Left lung (tissue), 14 donors: Measurements from ENCODE around the gene PMF1. TPM values are rescaled to one million over a fixed set of nuclear protein-coding genes. Genes with fewer than 3 reads are reported as not detected.
A peak's percentile ranks its signal among the peaks of the same experiment; 100 is the strongest.

Experiments used
- ATAC-seq: fragments of 200-7000 bp; cut with Tn5 transposase; one replicate; pipeline ENCODE4 v1.9.1; 2020; ENCODE audit warnings: moderate library complexity
- DNase-seq, 4 donors: peaks; one replicate each; pipeline ENCODE4 v3.0.0-alpha.2; 2013 to 2020
- H3K27ac ChIP-seq, 2 donors: fragments of 200-600 bp; sonication (generic) in 1 of 2; one replicate each; pipeline versions ENCODE4 v1.5.0 to v1.8.0; 2020 to 2021
- H3K27me3 ChIP-seq, 2 donors: fragments of 200-600 bp; sonication (generic) in 1 of 2; one replicate each; pipeline versions ENCODE4 v1.5.0 to v1.8.0; 2020 to 2021
- H3K36me3 ChIP-seq, 2 donors: fragments of 200-600 bp; sonication (generic) in 1 of 2; one replicate each; pipeline versions ENCODE4 v1.5.0 to v1.8.0; 2020 to 2021
- H3K4me1 ChIP-seq, 2 donors: fragments of 200-600 bp; one replicate each; pipeline ENCODE4 v1.8.0; 2021
- H3K4me3 ChIP-seq, 2 donors: fragments of 200-600 bp; sonication (generic) in 1 of 2; one replicate each; pipeline versions ENCODE4 v1.5.0 to v1.8.0; 2020 to 2021; ENCODE audit warnings: mild to moderate bottlenecking in 1 of 2
- H3K9me3 ChIP-seq, 2 donors: fragments of 200-600 bp; sonication (generic) in 1 of 2; one replicate each; pipeline versions ENCODE4 v1.5.0 to v1.8.0; 2020 to 2021
- intact Hi-C, 2 donors: fragments of 100-400 bp; cut with DNase I; formaldehyde crosslinking; loops; one replicate each; pipeline versions ENCODE4 v1.11.2 to v1.14.2; 2022
- long read RNA-seq, 12 donors: library from polyadenylated mRNA in 2 of 12; unstranded in 2 of 12; transcript quantifications; one replicate each; pipeline ENCODE4 v2.0.0 and lab custom pipeline, GENCODE V29; 2019 to 2026
- polyA plus RNA-seq, 6 donors: library from polyadenylated mRNA; unstranded; fragments of 120-200 nt; gene quantifications; one replicate each; pipeline ENCODE4 v1.2.1, GENCODE V29; 2013; ENCODE audit not compliant: insufficient read length in 6 of 6
- total RNA-seq, 2 donors: library from RNA; stranded (reverse); fragmentation: NEBNext Ultra II Directional; extraction: Animal tissue kit (Norgen Biotek cat#: 25700); gene quantifications; one replicate each; pipeline ENCODE4 v1.2.1, GENCODE V29; 2021
- TF ChIP-seq, protein P1 (sequence below), 2 donors: fragments of 200-600 bp; sonication (generic) in 1 of 2; IDR thresholded peaks; one replicate each; pipeline versions ENCODE4 v1.5.0 to v1.8.0; 2021; ENCODE audit warnings: antibody characterized with exemption in 2 of 2
- donor health status: DM: no; HTN: yes; CAD: no.
- donor health status: DM: no; HTN: no; CAD: no.

Gene PMF1, protein sequence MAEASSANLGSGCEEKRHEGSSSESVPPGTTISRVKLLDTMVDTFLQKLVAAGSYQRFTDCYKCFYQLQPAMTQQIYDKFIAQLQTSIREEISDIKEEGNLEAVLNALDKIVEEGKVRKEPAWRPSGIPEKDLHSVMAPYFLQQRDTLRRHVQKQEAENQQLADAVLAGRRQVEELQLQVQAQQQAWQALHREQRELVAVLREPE
- 10 to 100 TPM; 40.1 to 49.6 TPM for total RNA-seq
- polyA plus RNA-seq = 10 to 100 TPM; 77.1 to 91.5 (median 79.2) TPM
- long read RNA-seq, donor 1, transcript PMF1-202 (5 exons, 1,068 nt) = major isoform, 48 of 87 reads
- long read RNA-seq, donor 1, partial matches to known transcripts = 25 of 87 reads
- long read RNA-seq, donor 1, other reads (novel, unspliced or antisense) = 11 of 87 reads
- long read RNA-seq, donor 2, transcript PMF1-202 (5 exons, 1,068 nt) = major isoform, 37 of 89 reads
- long read RNA-seq, donor 2, partial matches to known transcripts = 47 of 89 reads
- long read RNA-seq, donor 2, other reads (novel, unspliced or antisense) = 0 of 89 reads
- long read RNA-seq, donor 3, transcript PMF1-202 (5 exons, 1,068 nt) = major isoform, 36 of 43 reads
- long read RNA-seq, donor 3, partial matches to known transcripts = 7 of 43 reads
- long read RNA-seq, donor 3, other reads (novel, unspliced or antisense) = 0 of 43 reads
- long read RNA-seq, donor 4, transcript PMF1-202 (5 exons, 1,068 nt) = major isoform, 47 of 60 reads
- long read RNA-seq, donor 4, partial matches to known transcripts = 6 of 60 reads
- long read RNA-seq, donor 4, other reads (novel, unspliced or antisense) = 5 of 60 reads
- long read RNA-seq, donor 5, transcript PMF1-202 (5 exons, 1,068 nt) = major isoform, 32 of 33 reads
- long read RNA-seq, donor 5, partial matches to known transcripts = 0 of 33 reads
- long read RNA-seq, donor 5, other reads (novel, unspliced or antisense) = 0 of 33 reads
- long read RNA-seq, donor 6, transcript PMF1-202 (5 exons, 1,068 nt) = major isoform, 32 of 39 reads
- long read RNA-seq, donor 6, partial matches to known transcripts = 0 of 39 reads
- long read RNA-seq, donor 6, other reads (novel, unspliced or antisense) = 5 of 39 reads
- long read RNA-seq, donor 7, transcript PMF1-202 (5 exons, 1,068 nt) = major isoform, 13 of 15 reads
- long read RNA-seq, donor 7, partial matches to known transcripts = 0 of 15 reads
- long read RNA-seq, donor 7, other reads (novel, unspliced or antisense) = 0 of 15 reads
- long read RNA-seq, donor 8, transcript PMF1-202 (5 exons, 1,068 nt) = major isoform, 25 of 50 reads
- long read RNA-seq, donor 8, partial matches to known transcripts = 22 of 50 reads
- long read RNA-seq, donor 8, other reads (novel, unspliced or antisense) = 0 of 50 reads
- long read RNA-seq, donor 9 = 0 reads
- long read RNA-seq, donor 10, transcript PMF1-202 (5 exons, 1,068 nt) = major isoform, 69 of 77 reads
- long read RNA-seq, donor 10, partial matches to known transcripts = 1 of 77 reads
- long read RNA-seq, donor 10, other reads (novel, unspliced or antisense) = 7 of 77 reads
- long read RNA-seq, donor 11, transcript PMF1-202 (5 exons, 1,068 nt) = major isoform, 21 of 31 reads
- long read RNA-seq, donor 11, partial matches to known transcripts = 5 of 31 reads
- long read RNA-seq, donor 11, other reads (novel, unspliced or antisense) = 0 of 31 reads
- long read RNA-seq, donor 12, transcript PMF1-202 (5 exons, 1,068 nt) = major isoform, 27 of 29 reads
- long read RNA-seq, donor 12, partial matches to known transcripts = 0 of 29 reads
- long read RNA-seq, donor 12, other reads (novel, unspliced or antisense) = 0 of 29 reads

DNA sequence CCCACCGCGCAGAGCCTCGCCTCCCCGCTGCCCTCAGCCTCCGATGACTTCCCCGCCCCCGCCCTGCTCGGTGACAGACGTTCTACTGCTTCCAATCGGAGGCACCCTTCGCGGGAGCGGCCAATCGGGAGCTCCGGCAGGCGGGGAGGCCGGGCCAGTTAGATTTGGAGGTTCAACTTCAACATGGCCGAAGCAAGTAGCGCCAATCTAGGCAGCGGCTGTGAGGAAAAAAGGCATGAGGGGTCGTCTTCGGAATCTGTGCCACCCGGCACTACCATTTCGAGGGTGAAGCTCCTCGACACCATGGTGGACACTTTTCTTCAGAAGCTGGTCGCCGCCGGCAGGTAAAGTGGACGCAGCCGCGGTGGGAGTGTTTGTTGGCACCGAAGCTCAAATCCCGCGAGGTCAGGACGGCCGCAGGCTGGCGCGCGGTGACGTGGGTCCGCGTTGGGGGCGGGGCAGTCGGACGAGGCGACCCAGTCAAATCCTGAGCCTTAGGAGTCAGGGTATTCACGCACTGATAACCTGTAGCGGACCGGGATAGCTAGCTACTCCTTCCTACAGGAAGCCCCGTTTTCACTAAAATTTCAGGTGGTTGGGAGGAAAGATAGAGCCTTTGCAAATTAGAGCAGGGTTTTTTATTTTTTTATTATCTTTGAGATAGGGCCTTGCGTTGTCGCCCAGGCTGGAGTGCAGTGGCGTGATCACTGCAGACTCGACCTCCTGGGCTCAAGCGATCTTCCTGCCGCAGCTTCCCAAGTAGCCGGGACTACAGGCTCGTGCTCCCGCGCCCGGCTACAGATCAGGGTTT, at the start of gene PMF1:
TSS of gene PMF1 (plus strand) at position 175 of the 811 bp plus-strand sequence. CDS start at position 184, 9 bp downstream.
- TF ChIP-seq, protein P1, sequence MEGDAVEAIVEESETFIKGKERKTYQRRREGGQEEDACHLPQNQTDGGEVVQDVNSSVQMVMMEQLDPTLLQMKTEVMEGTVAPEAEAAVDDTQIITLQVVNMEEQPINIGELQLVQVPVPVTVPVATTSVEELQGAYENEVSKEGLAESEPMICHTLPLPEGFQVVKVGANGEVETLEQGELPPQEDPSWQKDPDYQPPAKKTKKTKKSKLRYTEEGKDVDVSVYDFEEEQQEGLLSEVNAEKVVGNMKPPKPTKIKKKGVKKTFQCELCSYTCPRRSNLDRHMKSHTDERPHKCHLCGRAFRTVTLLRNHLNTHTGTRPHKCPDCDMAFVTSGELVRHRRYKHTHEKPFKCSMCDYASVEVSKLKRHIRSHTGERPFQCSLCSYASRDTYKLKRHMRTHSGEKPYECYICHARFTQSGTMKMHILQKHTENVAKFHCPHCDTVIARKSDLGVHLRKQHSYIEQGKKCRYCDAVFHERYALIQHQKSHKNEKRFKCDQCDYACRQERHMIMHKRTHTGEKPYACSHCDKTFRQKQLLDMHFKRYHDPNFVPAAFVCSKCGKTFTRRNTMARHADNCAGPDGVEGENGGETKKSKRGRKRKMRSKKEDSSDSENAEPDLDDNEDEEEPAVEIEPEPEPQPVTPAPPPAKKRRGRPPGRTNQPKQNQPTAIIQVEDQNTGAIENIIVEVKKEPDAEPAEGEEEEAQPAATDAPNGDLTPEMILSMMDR (IDR thresholded peaks at IDR 0.05) = no peak
- H3K9me3 ChIP-seq = no peaks in the 10 kb centered on the region
- peak; percentile 97 to 98 (median 97) for DNase-seq
- H3K36me3 ChIP-seq = peaks cover 0 to 45% of the 10 kb centered on the region in 2 donors
- no peaks in the 10 kb centered on the region for H3K27me3 ChIP-seq
- H3K4me3 ChIP-seq = peak within 1 kb of the TSS; percentile 62 to 67
- peaks cover 14 to 52% of the 10 kb centered on the region in 2 donors for H3K4me1 ChIP-seq
- ATAC-seq = peak; percentile 98
- intact Hi-C loops = no loop called here
- peak within 1 kb of the TSS; percentile 94 to 98 for H3K27ac ChIP-seq

GRCh38 chr1:156163712-156164111, 49.1 kb upstream of the PMF1 start:
- peaks cover 11 to 54% of the 10 kb centered on the region in 2 donors for H3K4me1 ChIP-seq
- no peaks in the 10 kb centered on the region for H3K27me3 ChIP-seq
- TF ChIP-seq, protein P1 (IDR thresholded peaks at IDR 0.05) = no peak
- no peak for ATAC-seq
- no peak overlapping the region for H3K27ac ChIP-seq
- H3K36me3 ChIP-seq = peaks cover 0 to 76% of the 10 kb centered on the region in 2 donors
- intact Hi-C loops = loop anchor here in 1 of 2 donors (2.0 kb wide), 1 partner anchor 39 kb away; no protein-coding TSS in a partner anchor
- no peak overlapping the region for H3K4me3 ChIP-seq
- DNase-seq = no peak
- no peaks in the 10 kb centered on the region for H3K9me3 ChIP-seq

- TF ChIP-seq, protein P1 (IDR thresholded peaks at IDR 0.05) = no peak
These were observed 48.5 kb upstream of the PMF1 start for GRCh38 chr1:156164125-156164831.

More at GRCh38 chr1:156164125-156164831, 48.5 kb upstream of the PMF1 start:
- H3K27ac ChIP-seq = peak overlapping the region in 1 of 2 donors; percentile 18
- no peaks in the 10 kb centered on the region for H3K27me3 ChIP-seq
- intact Hi-C loops = loop anchor here in 1 of 2 donors (2.0 kb wide), 1 partner anchor 39 kb away; no protein-coding TSS in a partner anchor
- H3K4me1 ChIP-seq = peaks cover 11 to 54% of the 10 kb centered on the region in 2 donors
- DNase-seq (no peak), ATAC-seq (no peak)
- H3K9me3 ChIP-seq = no peaks in the 10 kb centered on the region
- H3K4me3 ChIP-seq = no peak overlapping the region
- peaks cover 0 to 74% of the 10 kb centered on the region in 2 donors for H3K36me3 ChIP-seq
